Keratinocyte (primary cell): ENCODE measurements around the gene AHRR. TPM values are rescaled to one million over a fixed set of nuclear protein-coding genes. Genes with fewer than 3 reads are reported as not detected.
A peak's percentile ranks its signal among the peaks of the same experiment; 100 is the strongest.

Experiments
- DNase-seq: peaks from one replicate; pipeline ENCODE4 v3.0.0-alpha.2; 2011; ENCODE audit warnings: low read depth, missing footprints, low spot score
- FAIRE-seq: peaks from 2 replicates; lab custom pipeline; 2011; peaks lifted over from hg19 to GRCh38; lab: Jason Lieb, UNC
- H2AFZ ChIP-seq: 2 replicates; pipeline ENCODE4 v1.6.0; 2012; ENCODE audit warnings: low read length, control low read depth, inconsistent platforms; ENCODE audit not compliant: control insufficient read depth
- H3K27ac ChIP-seq: 2 replicates; pipeline ENCODE4 v1.5.1; 2011; ENCODE audit warnings: low read length; ENCODE audit not compliant: control insufficient read depth, insufficient read depth
- H3K27me3 ChIP-seq: 3 replicates; pipeline ENCODE4 v1.6.0; 2011; ENCODE audit warnings: low read length; ENCODE audit not compliant: control insufficient read depth, insufficient read depth; ENCODE audit errors: extremely low read depth
- H3K36me3 ChIP-seq, 2 experiments: 2 replicates in 1 of 2; 3 replicates in 1 of 2; pipeline ENCODE4 v1.5.1; 2011; ENCODE audit warnings: low read length in 2 of 2, mild to moderate bottlenecking in 1 of 2; ENCODE audit not compliant: control insufficient read depth in 2 of 2, insufficient read depth in 2 of 2; ENCODE audit errors: extremely low read depth in 1 of 2
- H3K4me1 ChIP-seq: 3 replicates; pipeline ENCODE4 v1.5.1; 2011; ENCODE audit warnings: low read length; ENCODE audit not compliant: control insufficient read depth, insufficient read depth; ENCODE audit errors: extremely low read depth
- H3K4me2 ChIP-seq: 3 replicates; pipeline ENCODE4 v1.6.0; 2011; ENCODE audit warnings: low read depth, low read length; ENCODE audit not compliant: control insufficient read depth, insufficient read depth; ENCODE audit errors: extremely low read depth
- H3K4me3 ChIP-seq, 3 experiments: fragments of 200-600 bp in 1 of 3; sonication (generic) in 1 of 3; 2 replicates in 2 of 3; 3 replicates in 1 of 3; pipeline ENCODE4 v1.5.1; 2011 to 2016; ENCODE audit warnings: low read length in 3 of 3, mild to moderate bottlenecking in 3 of 3, control low read depth in 2 of 3, inconsistent platforms in 1 of 3, low read depth in 1 of 3, mixed read lengths in 1 of 3, mixed run types in 1 of 3, moderate library complexity in 1 of 3; ENCODE audit not compliant: control insufficient read depth in 2 of 3, insufficient read depth in 2 of 3; ENCODE audit errors: extremely low read depth in 1 of 3
- H3K79me2 ChIP-seq: 2 replicates; pipeline ENCODE4 v1.6.0; 2012; ENCODE audit warnings: low read length; ENCODE audit not compliant: control insufficient read depth, insufficient read depth
- H3K9ac ChIP-seq: 3 replicates; pipeline ENCODE4 v1.6.0; 2011; ENCODE audit warnings: low read length; ENCODE audit not compliant: control insufficient read depth, insufficient read depth; ENCODE audit errors: extremely low read depth
- H3K9me1 ChIP-seq: 3 replicates; pipeline ENCODE4 v1.6.0; 2011; ENCODE audit warnings: low read length; ENCODE audit not compliant: control insufficient read depth, insufficient read depth; ENCODE audit errors: extremely low read depth
- H3K9me3 ChIP-seq: 2 replicates; pipeline ENCODE4 v1.5.1; 2012; ENCODE audit warnings: low read depth, low read length; ENCODE audit not compliant: control insufficient read depth
- H4K20me1 ChIP-seq: 3 replicates; pipeline ENCODE4 v1.6.0; 2011; ENCODE audit warnings: low read length; ENCODE audit not compliant: control insufficient read depth, insufficient read depth; ENCODE audit errors: extremely low read depth
- CTCF ChIP-seq, 3 experiments: IDR thresholded peaks in 1 of 3; conservative IDR thresholded peaks in 1 of 3; optimal IDR thresholded peaks in 1 of 3; 2 replicates in 2 of 3; 3 replicates in 1 of 3; pipeline versions ENCODE3 to v1.5.1; 2011; ENCODE audit warnings: low read length in 3 of 3, mild to moderate bottlenecking in 3 of 3, moderate library complexity in 2 of 3, control low read depth in 1 of 3, inconsistent platforms in 1 of 3; ENCODE audit not compliant: insufficient read depth in 2 of 3; ENCODE audit errors: extremely low read depth in 1 of 3
- EZH2 ChIP-seq: IDR thresholded peaks from one replicate; pipeline ENCODE4 v1.6.1; 2012; ENCODE audit warnings: inconsistent platforms, mild to moderate bottlenecking, low read length, moderate library complexity
- dilution Hi-C: fragments of 300-500 bp; cut with MboI; formaldehyde crosslinking; loops from one replicate; pipeline ENCODE4 v1.7.0; 2020; ENCODE audit warnings: low sequenced_read_pairs; ENCODE audit not compliant: extremely low pct_ligation_motif_present
- polyA plus RNA-seq, 5 experiments: library from polyadenylated mRNA; depleted of rRNA in 3 of 5; stranded (reverse) in 3 of 5; stranded (forward) in 1 of 5; unstranded in 1 of 5; fragments of >200 nt; gene quantifications; 1 replicate in 1 of 5; 2 replicates in 3 of 5; 3 replicates in 1 of 5; pipeline versions ENCODE4 v1.2.1 to v1.2.3, GENCODE V29; 2011 to 2012; ENCODE audit warnings: missing spikeins in 2 of 5, low read depth in 1 of 5, low replicate concordance in 1 of 5

AHRR gene
- polyA plus RNA-seq, 1 donor (not counting 4 experiments of a cell fraction or from before 2014, with no cell fraction given): 0.24 TPM

GRCh38 chr5:372996-373709, 51.6 kb downstream of the AHRR start:
- no peaks in the 10 kb centered on the region for H3K9me1 ChIP-seq
- H3K4me1 ChIP-seq: peaks cover 3% of the 10 kb centered on the region
- dilution Hi-C loops: no loop called here
- no peak overlapping the region for H3K9ac ChIP-seq
- no peak overlapping the region for H2AFZ ChIP-seq
- peaks cover 18% of the 10 kb centered on the region for H3K27me3 ChIP-seq
- H3K27ac ChIP-seq: no peak overlapping the region
- H3K79me2 ChIP-seq: no peaks in the 10 kb centered on the region
- no peak for DNase-seq
- no peaks in the 10 kb centered on the region for H3K36me3 ChIP-seq
- no peak for FAIRE-seq
- no peak overlapping the region for H3K4me2 ChIP-seq
- no peak for TF ChIP-seq CTCF (optimal IDR thresholded peaks at IDR 0.05 in 1 of 3, IDR thresholded peaks at IDR 0.05 in 1 of 3, conservative IDR thresholded peaks at IDR 0.05 in 1 of 3; ENCODE audit: extremely low read depth in 1 of 3, insufficient read depth in 2 of 3, low read length in 3 of 3)
- no peak for TF ChIP-seq EZH2
- H4K20me1 ChIP-seq: no peaks in the 10 kb centered on the region
- no peaks in the 10 kb centered on the region for H3K9me3 ChIP-seq
- no peak overlapping the region for H3K4me3 ChIP-seq

GRCh38 chr5:373710-374602, 52.4 kb downstream of the AHRR start:
- Histone ChIP-seq H3K9me3 (no peaks in the 10 kb centered on the region), H4K20me1 (no peaks in the 10 kb centered on the region), H3K4me2 (peak overlapping the region; percentile 51), H3K4me3 (no peak overlapping the region), H3K9me1 (no peaks in the 10 kb centered on the region), H3K4me1 (peaks cover 3% of the 10 kb centered on the region), H3K79me2 (no peaks in the 10 kb centered on the region), H3K9ac (peak overlapping the region; percentile 44), H2AFZ (no peak overlapping the region), H3K27ac (no peak overlapping the region), H3K27me3 (peaks cover 18% of the 10 kb centered on the region), H3K36me3 (no peaks in the 10 kb centered on the region)
- FAIRE-seq (no peak), DNase-seq (no peak)
- TF ChIP-seq CTCF (optimal IDR thresholded peaks at IDR 0.05 in 1 of 3, IDR thresholded peaks at IDR 0.05 in 1 of 3, conservative IDR thresholded peaks at IDR 0.05 in 1 of 3; ENCODE audit: extremely low read depth in 1 of 3, insufficient read depth in 2 of 3, low read length in 3 of 3) (no peak), EZH2 (peak; percentile 59)
- dilution Hi-C loops: no loop called here
